HG03159 (cell line): ENCODE data around the gene CNDP1.
"Not testable (repeated sequence)": the region's sequence is repeated elsewhere in the genome, so short reads cannot be mapped to it uniquely, and the experiment has no call there.

Source experiments
- ATAC-seq: cut with Tn5 transposase; IDR thresholded peaks from one replicate; pipeline ENCODE4 v1.9.1; 2021; ENCODE audit warnings: mild to moderate bottlenecking, moderate library complexity; ENCODE audit not compliant: unreplicated experiment

CNDP1 gene

GRCh38 chr18:74541703-74542555 lies 7.6 kb downstream of the CNDP1 start:
- ATAC-seq, result no peak

GRCh38 chr18:74544898-74545297 lies 10.6 kb downstream of the CNDP1 start:
- no peak for ATAC-seq

GRCh38 chr18:74546007-74546406 lies 11.7 kb downstream of the CNDP1 start:
- ATAC-seq, result no peak

- ATAC-seq, result no peak
Observed at GRCh38 chr18:74546751-74547530, 12.6 kb downstream of the CNDP1 start.

GRCh38 chr18:74547860-74548259 lies 13.6 kb downstream of the CNDP1 start:
- no peak for ATAC-seq

GRCh38 chr18:74549591-74550104 lies 15.3 kb downstream of the CNDP1 start:
- no peak for ATAC-seq

- no peak for ATAC-seq
Observed at GRCh38 chr18:74550886-74551285, 16.6 kb downstream of the CNDP1 start.

GRCh38 chr18:74551452-74551851 lies 17.2 kb downstream of the CNDP1 start:
- no peak for ATAC-seq

GRCh38 chr18:74551936-74552555 lies 17.7 kb downstream of the CNDP1 start:
- peak; percentile 100 for ATAC-seq

GRCh38 chr18:74556126-74556525 lies 21.8 kb downstream of the CNDP1 start:
- no peak for ATAC-seq

- no peak for ATAC-seq
Observed at GRCh38 chr18:74558096-74558495, 23.8 kb downstream of the CNDP1 start.

GRCh38 chr18:74562131-74562730 lies 27.9 kb downstream of the CNDP1 start:
- ATAC-seq, result no peak

GRCh38 chr18:74562775-74563174 lies 28.5 kb downstream of the CNDP1 start:
- no peak for ATAC-seq

- ATAC-seq, result no peak
Observed at GRCh38 chr18:74563999-74564398, 29.7 kb downstream of the CNDP1 start.

- not testable (repeated sequence) for ATAC-seq
Observed at GRCh38 chr18:74565164-74565563, 30.9 kb downstream of the CNDP1 start.

- not testable (repeated sequence) for ATAC-seq
Observed at GRCh38 chr18:74565993-74566392, 31.7 kb downstream of the CNDP1 start.

- ATAC-seq, result no peak
Observed at GRCh38 chr18:74567822-74568221, 33.5 kb downstream of the CNDP1 start.

- no peak for ATAC-seq
Observed at GRCh38 chr18:74569401-74569800, 35.1 kb downstream of the CNDP1 start.

- no peak for ATAC-seq
Observed at GRCh38 chr18:74570266-74570665, 36.0 kb downstream of the CNDP1 start.

GRCh38 chr18:74571895-74572680 lies 37.8 kb downstream of the CNDP1 start:
- no peak for ATAC-seq
